ENCODE measurements around the gene JMJD4.
A peak's percentile ranks its signal among the peaks of the same experiment; 100 is the strongest.

JMJD4 gene

DNA sequence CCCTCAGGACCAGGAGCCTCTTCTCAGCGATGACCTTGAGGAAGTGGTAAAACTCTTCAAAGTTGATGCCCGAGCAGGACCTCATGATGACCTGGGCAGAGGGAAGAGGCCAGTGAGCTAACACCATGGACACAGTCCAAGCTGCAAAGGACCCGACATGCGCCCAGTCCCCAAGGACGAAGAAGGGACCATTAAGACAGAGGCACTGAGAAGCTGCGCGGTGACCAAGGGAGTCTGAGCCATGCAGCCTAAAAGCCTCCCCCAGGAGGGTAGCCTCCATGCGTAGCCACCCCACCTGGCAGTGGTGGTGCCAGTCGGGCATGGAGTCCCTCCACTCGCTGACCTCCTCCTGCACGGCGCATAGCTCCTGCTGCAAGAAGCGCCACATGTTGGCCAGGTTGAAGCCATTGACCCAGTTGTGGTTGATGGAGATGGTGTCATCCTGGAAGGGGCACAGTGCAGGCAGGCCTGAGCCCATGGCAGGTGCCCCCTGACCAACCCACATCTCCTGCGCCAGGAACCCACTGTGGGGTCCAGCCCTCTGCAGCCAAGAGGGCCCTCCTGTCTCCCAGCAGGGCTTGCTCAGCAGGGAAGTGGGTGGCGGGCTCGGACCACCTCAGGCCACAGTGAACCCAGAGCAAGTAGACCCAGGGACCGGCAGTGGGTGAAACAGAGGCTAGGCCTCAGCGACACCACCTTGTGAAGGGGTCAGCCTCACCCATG, 2.4 kb downstream of the JMJD4 start:
- intact Hi-C loops (cut with DNase I; ENCODE audit: low total_unique reads) = loop anchor here (5.0 to 10.0 kb wide), 4 partner anchors 175 to 672 kb away; partner anchors contain the start of genes ARF1, IBA57 and TRIM11
- no peaks in the 10 kb centered on the region for H3K27me3 ChIP-seq
- peaks cover 0 to 61% (median 48%) of the 10 kb centered on the region in 4 donors for H3K4me1 ChIP-seq
- DNase-seq = no peak
- peaks cover 0 to 30% (median 16%) of the 10 kb centered on the region in 3 donors for H3K36me3 ChIP-seq
- no peaks in the 10 kb centered on the region for H3K9me3 ChIP-seq
- TF ChIP-seq, protein P1, sequence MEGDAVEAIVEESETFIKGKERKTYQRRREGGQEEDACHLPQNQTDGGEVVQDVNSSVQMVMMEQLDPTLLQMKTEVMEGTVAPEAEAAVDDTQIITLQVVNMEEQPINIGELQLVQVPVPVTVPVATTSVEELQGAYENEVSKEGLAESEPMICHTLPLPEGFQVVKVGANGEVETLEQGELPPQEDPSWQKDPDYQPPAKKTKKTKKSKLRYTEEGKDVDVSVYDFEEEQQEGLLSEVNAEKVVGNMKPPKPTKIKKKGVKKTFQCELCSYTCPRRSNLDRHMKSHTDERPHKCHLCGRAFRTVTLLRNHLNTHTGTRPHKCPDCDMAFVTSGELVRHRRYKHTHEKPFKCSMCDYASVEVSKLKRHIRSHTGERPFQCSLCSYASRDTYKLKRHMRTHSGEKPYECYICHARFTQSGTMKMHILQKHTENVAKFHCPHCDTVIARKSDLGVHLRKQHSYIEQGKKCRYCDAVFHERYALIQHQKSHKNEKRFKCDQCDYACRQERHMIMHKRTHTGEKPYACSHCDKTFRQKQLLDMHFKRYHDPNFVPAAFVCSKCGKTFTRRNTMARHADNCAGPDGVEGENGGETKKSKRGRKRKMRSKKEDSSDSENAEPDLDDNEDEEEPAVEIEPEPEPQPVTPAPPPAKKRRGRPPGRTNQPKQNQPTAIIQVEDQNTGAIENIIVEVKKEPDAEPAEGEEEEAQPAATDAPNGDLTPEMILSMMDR (IDR thresholded peaks at IDR 0.05) = no peak
- H3K4me3 ChIP-seq = no peak overlapping the region
- H3K27ac ChIP-seq = no peak overlapping the region

DNA sequence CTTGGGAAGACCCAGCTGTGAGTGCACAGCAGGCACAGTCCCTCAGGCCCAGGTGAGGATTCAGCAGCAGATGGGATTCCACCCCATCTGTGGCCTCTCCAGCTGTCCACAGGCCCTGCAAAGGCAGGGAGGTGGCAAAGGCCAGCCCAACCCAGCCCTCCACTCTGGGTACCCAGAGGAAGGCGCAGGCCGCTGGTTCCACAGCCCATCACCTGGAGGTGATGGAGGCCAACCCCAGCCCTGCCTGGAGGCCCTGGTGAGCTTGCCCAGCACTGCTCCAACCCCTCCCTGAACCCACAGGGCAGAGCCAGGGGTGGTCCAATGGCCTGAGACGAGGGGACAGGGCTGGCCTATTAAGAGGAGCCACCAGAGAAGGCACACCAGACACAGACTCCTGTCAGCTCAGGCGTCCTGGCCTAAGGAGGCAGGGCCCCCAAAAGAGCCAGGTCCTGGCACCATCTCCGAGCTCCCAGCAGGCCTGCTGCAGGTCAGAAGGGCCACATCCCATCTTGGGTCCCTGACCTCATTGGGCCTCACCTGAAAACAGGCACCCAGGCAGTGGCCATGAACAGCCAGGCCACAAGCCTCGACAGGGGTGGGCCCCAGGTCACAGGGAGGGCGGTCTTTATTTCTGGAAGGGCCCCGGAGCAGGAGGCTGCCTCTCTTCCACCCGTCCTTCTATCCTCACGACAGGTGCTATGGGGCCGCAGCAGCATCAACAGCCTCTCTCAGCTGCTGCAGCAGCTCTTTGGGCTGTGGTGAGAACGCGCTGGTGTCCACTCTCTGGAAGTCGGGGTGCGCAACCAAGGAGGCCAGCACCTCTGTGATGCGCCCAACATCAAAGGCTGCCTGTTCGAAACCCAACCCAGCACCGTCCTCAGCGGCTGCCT, 3.2 kb downstream of the JMJD4 start:
- intact Hi-C loops (cut with DNase I; ENCODE audit: low total_unique reads) = loop anchor here (5.0 to 10.0 kb wide), 4 partner anchors 175 to 673 kb away; partner anchors contain the start of genes ARF1, IBA57 and TRIM11
- no peak overlapping the region for H3K27ac ChIP-seq
- DNase-seq = no peak
- H3K9me3 ChIP-seq = no peaks in the 10 kb centered on the region
- no peaks in the 10 kb centered on the region for H3K27me3 ChIP-seq
- H3K4me1 ChIP-seq = peaks cover 0 to 61% (median 49%) of the 10 kb centered on the region in 4 donors
- peaks cover 0 to 30% (median 16%) of the 10 kb centered on the region in 3 donors for H3K36me3 ChIP-seq
- no peak overlapping the region for H3K4me3 ChIP-seq
- TF ChIP-seq, protein P1 (IDR thresholded peaks at IDR 0.05) = no peak

DNA sequence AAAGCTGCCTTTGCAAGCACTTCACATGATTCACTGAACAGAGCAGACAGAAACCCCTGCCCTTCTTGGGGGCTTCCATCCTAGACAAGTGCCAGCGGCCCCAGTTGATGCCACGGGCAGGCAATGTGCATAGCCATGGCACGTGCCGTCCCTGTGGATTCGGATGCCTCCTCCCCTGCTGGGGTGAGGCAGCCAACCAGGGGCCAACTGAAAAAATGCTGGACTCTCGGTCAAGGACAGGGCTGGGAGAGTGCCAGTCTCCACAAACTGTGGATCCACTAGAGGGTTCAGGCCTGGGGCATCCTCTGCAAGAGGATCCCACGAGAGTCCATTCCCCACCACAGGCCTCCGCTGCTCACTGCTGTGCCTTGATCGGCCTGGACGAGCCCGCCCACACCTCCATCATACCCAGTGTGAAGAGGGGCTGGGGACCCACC, 3.8 kb downstream of the JMJD4 start:
- no peak overlapping the region for H3K4me3 ChIP-seq
- no peak overlapping the region for H3K27ac ChIP-seq
- peak in 1 of 2 donors; percentile 18 for DNase-seq
- peaks cover 0 to 30% (median 16%) of the 10 kb centered on the region in 3 donors for H3K36me3 ChIP-seq
- peaks cover 0 to 55% (median 42%) of the 10 kb centered on the region in 4 donors for H3K4me1 ChIP-seq
- TF ChIP-seq, protein P1 (IDR thresholded peaks at IDR 0.05) = no peak
- H3K27me3 ChIP-seq = no peaks in the 10 kb centered on the region
- H3K9me3 ChIP-seq = no peaks in the 10 kb centered on the region
- intact Hi-C loops (cut with DNase I; ENCODE audit: low total_unique reads) = loop anchor here (5.0 to 10.0 kb wide), 4 partner anchors 174 to 674 kb away; partner anchors contain the start of genes ARF1, IBA57 and TRIM11

DNA sequence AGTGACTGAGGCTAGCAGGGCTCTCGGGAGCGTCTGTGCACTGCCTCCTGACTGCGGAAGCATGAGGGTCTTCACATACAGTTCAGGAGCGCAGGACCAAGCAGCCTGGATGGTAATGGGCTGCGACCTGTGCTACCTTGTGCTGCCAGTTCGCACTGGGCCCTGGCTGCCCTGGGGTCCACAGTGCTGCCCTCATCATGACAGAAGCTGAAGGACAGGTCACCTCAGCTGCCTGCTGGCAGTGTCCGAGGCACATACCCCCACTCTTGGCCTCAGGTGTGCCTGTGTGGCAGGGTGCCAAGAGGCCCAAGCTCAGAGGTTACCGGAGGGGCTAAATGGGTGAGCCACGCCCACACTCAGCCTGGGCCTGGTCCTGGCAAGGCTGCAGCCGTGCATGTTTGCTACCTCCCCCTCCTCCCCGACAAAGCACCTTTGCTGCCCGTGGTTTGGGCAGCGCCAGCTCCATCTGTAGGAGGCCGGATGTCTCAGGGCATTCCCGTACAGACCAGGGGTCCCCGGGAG, 4.4 kb downstream of the JMJD4 start:
- intact Hi-C loops (cut with DNase I; ENCODE audit: low total_unique reads) = loop anchor here (5.0 to 10.0 kb wide), 4 partner anchors 173 to 674 kb away; partner anchors contain the start of genes ARF1, IBA57 and TRIM11
- Histone ChIP-seq H3K27me3 (no peaks in the 10 kb centered on the region), H3K36me3 (peaks cover 0 to 30% (median 16%) of the 10 kb centered on the region in 3 donors), H3K27ac (no peak overlapping the region), H3K9me3 (no peaks in the 10 kb centered on the region), H3K4me3 (no peak overlapping the region), H3K4me1 (peaks cover 0 to 49% (median 36%) of the 10 kb centered on the region in 4 donors)
- peak in 1 of 2 donors; percentile 21 for DNase-seq
- TF ChIP-seq, protein P1 (IDR thresholded peaks at IDR 0.05) = no peak

Measured in tibial artery (tissue), 4 donors.